GM12872 (cell line): ENCODE measurements around the gene RACK1.

Experiments
- CTCF ChIP-seq: IDR thresholded peaks from 3 replicates; pipeline ENCODE4 v1.5.1; 2011; ENCODE audit warnings: low read depth, mild to moderate bottlenecking, low read length, moderate library complexity; ENCODE audit not compliant: insufficient read depth

Gene RACK1

DNA sequence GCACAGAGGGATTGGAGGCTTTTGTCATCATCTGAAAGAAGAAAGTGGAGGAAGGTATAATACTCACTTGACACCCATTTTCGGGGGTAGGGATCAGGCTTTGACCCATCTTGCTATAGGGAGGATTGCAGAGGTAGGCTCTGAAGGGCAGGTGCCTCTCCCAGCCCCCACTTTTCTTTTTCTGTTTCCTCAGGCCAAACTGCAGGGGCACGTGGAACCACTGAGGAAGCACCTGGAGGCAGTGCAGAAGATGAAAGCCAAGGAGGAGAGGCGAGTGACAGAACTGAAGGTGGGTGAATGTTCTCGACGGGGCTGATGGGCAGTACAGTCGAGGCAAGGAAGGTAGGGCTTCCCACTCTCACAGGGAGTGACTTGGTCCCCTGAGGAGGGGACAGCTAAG lies 13.2 kb downstream of the RACK1 start:
- no peak for TF ChIP-seq CTCF

GRCh38 chr5:181229996-181230395 lies 13.7 kb downstream of the RACK1 start:
- TF ChIP-seq CTCF, result no peak

- TF ChIP-seq CTCF, result no peak
Observed at GRCh38 chr5:181224390-181225229, 19.1 kb downstream of the RACK1 start.

GRCh38 chr5:181223729-181224389 lies 19.8 kb downstream of the RACK1 start:
- TF ChIP-seq CTCF, result no peak

GRCh38 chr5:181223058-181223728 lies 20.5 kb downstream of the RACK1 start, which contains the start of gene TRIM41:
Gene TRIM41 (plus strand): TSS chr5:181223281. CDS start chr5:181224000, 719 bp downstream.
- TF ChIP-seq CTCF, result no peak

DNA sequence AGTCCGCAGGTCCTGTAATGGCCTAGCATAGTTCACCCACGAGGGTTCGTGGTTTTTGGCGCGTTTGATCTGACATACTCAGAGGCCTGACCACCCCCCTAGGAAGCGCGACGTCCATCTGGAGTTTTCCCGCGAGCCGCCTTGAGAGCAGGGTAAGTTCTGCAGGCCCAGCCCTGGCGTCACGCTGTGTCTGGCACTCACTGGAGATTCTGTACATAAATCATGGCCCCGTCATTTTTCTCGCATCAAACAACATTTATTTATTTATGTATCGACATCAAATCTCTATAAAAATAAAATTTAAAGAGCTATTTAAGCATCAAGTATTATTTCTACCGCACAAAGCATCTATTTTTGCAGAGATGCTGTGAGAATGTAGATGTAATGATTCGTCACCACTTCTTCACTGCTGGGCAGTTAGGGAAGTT lies 21.1 kb downstream of the RACK1 start:
- no peak for TF ChIP-seq CTCF

GRCh38 chr5:181221792-181222629 lies 21.7 kb downstream of the RACK1 start:
- TF ChIP-seq CTCF, result no peak
